ENCODE measurements around the gene EGFL7. TPM values are rescaled to one million over a fixed set of nuclear protein-coding genes. Genes with fewer than 3 reads are reported as not detected.

Gene EGFL7
- total and polyA plus RNA-seq, 2 of the 13 experiments (the other 11 are each of a cell fraction or from before 2014, with no cell fraction given), result 0.20 to 5.1 TPM

- TF ChIP-seq NAIF1 (CRISPR knock-in tag; IDR thresholded peaks at IDR 0.05; ENCODE audit: borderline replicate concordance) (no peak), ZNF850 (CRISPR knock-in tag; conservative IDR thresholded peaks at IDR 0.05) (no peak), EED (CRISPR knock-in tag; IDR thresholded peaks at IDR 0.05) (no peak), ZNF629 (CRISPR knock-in tag; conservative IDR thresholded peaks at IDR 0.05) (no peak), ZNF713 (CRISPR knock-in tag; IDR thresholded peaks at IDR 0.05) (no peak), ZBTB33 (CRISPR knock-in tag; IDR thresholded peaks at IDR 0.05) (peak; percentile 48; the same call in 1 of the 2 replicates), MTA1 (CRISPR knock-in tag; IDR thresholded peaks at IDR 0.05; ENCODE audit: borderline replicate concordance) (no peak), CSRNP2 (CRISPR knock-in tag; conservative IDR thresholded peaks at IDR 0.05; ENCODE audit: low read depth) (no peak)
These were observed 56.6 kb downstream of the EGFL7 start (continued) for GRCh38 chr9:136719195-136719880.

Data from HepG2 (cell line).